Pons (tissue), 1 donor: ENCODE results near the gene GIMAP4.
"Not testable (repeated sequence)": the region's sequence is repeated elsewhere in the genome, so short reads cannot be mapped to it uniquely, and the experiment has no call there.

Experiments
- DNase-seq: peaks from one replicate; pipeline ENCODE4 v3.0.0-alpha.2; 2016; ENCODE audit warnings: low spot score

The GIMAP4 gene

DNA sequence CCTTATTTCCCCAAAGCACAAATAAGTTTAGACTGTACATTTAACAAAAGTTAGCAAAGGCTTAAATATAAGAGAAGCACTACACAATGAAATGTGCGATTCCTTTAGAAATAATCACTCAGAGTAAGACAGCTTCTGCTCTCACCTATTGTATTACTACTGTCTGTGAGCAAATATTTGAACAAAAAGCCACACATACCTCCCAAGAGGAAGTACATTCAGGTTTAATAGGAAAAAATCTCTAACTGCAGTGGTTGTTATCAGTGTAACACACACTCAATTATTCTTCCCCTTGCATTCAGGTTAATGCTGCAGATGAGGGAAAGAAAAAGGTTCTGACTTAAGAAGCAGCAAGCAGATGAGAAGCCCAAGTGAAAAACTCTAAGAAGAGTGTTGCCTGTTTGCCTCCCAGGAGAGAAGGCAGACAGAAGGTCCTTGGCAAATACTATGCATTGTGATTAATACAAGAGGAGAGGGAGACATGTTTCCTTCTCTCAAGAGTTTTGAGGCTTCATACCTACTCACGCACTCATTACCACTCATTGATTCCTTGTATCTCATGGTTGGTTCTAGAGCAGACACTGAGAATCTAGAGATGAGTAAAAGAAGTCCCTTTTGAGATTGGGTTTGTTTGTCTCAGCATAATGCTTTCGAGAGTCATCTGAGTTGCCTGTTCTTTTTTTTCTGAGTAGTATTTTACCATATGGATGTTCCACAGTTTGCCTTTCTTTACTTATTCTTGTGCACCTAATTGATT, 13.6 kb downstream of the GIMAP4 start:
- no peak for DNase-seq

DNA sequence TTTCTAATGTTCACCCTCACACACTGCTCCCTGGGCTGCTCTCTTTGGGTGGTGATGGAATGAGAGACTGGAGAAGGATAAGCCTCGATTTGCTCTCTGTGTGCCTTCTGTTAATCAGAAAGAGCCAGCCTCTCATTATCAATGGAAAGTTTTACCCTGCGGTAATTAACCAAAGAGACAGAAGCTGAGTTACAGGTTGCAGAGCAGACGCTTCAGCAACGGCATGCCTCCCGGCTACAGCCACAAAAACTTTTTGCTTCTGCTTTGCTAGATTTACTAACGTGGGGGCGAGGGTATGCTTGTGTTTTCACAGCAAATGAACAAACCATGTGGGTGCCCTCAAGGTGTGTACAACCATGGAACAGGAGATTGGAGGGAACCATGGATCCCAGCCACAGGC, 18.0 kb downstream of the GIMAP4 start:
- DNase-seq, result no peak

DNA sequence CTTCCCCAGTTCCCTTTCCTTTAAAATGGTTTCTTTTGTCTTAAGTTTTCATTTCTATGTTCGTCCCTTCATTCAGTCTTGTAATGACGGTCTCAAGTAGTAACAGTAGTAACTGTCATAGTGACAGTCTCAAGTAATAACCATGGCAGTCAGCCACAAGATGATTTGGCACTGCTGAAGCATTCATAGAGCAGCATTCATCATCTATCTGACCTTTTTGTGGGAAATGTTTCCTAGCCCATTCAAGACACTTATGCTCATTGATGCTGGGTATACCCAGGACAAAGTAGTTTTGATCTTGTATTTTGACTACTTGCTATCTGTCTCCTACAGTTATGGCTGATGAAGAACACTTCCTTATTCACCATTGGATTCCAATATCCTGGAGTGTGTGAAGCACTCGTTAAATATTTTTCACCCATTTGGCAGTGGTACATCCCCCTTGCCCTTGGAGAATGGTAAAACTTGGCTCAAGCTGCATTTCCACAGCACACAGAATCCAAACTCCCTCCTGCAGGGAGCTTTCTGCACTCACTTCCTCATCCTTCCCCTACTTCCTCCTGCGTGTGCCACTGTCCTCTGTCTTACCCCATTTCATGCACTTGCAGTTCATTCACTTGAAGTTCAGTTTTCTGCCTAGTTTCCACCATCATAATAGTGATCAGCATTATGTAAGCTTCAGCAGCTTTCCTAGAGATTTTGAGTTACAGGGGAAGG, 19.0 kb downstream of the GIMAP4 start:
- peak; percentile 48 for DNase-seq

DNA sequence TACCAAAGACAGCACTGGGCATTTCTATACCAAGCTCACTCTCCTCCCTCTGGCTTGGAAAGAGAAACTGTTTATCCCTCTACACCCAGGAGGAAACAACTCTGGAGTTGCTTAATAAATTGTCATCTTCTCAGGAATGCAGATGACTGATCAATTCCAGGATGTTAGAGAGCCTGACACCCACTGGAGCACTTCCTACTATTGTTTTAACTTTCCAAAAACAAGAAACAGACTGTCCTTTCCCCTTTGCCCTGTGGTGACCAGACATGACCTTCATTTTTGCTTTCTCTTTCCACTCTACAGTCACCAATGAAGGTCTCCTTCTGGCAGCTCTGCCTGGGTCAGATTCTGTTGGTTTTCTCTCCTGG, 19.6 kb downstream of the GIMAP4 start:
- no peak for DNase-seq

DNA sequence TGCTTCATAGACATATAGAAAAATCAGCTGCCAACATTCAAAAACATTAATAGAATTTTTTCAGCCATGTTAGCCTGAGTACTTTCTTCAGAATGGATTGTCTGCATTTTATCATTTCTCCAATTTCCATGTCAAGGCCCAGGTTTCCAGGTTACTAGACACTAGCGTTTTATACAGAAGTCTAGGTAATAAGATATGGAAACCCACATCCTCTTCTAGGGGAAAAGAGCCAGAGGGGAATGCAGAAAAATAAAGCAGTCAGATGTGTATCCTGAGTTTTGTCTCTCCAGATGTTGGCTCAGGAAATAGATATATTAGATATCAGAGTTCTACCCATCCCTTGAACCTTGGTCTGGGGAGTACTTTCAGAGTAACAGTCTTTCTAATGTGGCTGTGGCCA, 20.4 kb downstream of the GIMAP4 start:
- no peak for DNase-seq

DNA sequence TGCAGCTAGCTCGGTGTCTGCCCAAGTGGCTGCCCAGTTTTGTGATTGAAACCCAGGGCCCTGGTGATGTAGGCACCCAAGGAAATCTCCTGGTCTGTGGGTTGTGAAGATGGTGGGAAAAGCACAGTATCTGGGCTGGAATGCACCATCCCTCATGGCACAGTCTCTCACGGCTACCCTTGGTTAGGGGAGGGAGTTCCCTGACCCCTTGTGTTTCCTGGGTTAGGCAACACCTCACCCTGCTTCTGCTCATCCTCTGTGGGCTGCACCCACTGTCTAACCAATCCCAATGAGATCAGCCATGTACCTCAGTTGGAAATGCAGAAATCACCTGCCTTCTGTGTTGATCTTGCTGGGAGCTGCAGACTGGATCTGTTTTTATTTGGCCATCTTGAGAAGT, 27.6 kb downstream of the GIMAP4 start:
- DNase-seq, result no peak

DNA sequence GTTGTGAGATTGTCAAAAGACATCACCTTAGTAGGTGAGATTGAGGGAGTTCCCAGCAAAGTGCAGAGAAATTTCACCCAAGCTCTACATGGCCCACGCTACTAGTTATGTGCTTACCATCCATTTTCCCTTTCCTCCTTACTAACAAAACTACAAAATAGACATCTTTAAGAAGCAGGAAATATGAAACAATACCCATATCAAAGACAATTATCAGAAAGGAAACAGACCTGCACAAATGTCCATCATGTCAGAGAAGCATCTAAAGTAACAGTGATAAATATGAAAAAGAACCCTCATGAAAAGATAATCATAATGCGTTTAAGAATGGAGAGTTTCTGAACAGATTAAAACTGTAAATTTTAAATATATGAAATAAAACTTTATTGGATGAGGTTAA, 28.2 kb downstream of the GIMAP4 start:
- no peak for DNase-seq

DNA sequence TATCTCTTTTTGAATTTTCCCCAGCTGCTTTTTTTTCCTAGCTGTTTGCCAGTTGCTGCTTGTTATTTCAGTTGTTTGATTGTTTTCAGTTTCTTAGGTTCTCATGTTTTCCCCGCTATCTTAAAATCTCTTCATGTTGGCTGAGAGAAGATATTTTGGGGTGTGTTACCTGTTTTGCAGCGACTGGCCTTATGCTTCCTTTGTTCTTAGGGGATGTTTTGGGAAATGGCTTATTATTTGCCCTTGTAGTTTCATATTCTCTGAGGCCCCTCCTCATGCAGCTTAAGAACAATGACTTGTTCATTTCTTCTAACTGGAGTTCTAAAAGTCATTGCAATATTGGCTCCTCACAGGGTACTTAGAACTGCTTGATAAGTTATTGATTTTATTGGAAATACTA, 36.4 kb downstream of the GIMAP4 start:
- DNase-seq, result not testable (repeated sequence)

DNA sequence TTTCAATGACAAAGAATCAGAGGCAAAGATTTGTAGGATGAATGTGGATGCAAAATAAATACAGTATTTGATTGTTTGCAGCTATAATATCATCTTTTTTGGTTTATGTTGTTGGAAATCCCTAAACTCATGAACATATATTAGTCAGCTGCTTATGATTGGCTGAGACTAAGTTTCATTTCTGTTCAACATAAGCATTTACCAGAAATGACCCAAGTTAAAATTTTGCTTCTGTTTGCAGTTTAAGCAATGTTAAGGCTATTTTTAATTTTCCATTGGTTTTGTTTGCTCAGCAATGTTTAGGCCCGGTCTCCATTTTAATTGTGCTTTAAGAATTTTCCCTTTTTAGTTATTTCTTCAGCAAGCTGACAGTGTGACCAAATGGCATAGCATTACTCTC, 43.0 kb downstream of the GIMAP4 start:
- no peak for DNase-seq

DNA sequence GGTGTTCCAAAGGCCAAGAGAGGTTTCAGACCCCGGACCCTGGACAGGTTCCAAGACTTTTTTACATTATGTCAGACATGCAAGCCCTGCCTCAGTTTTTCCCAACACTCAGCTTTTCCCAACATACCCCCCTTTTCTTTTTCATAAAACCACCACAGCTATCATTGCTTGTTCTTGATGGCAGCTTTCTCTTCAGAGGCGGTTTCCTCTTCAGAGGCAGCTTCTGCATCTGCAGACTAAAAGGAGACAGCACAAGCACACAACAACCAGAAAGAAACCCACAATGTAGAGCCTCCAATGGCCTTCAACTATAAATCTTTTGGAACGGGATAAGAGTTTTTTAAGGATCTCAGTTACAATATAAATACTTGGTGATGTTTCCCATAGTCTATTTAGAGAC, 45.7 kb downstream of the GIMAP4 start:
- no peak for DNase-seq

DNA sequence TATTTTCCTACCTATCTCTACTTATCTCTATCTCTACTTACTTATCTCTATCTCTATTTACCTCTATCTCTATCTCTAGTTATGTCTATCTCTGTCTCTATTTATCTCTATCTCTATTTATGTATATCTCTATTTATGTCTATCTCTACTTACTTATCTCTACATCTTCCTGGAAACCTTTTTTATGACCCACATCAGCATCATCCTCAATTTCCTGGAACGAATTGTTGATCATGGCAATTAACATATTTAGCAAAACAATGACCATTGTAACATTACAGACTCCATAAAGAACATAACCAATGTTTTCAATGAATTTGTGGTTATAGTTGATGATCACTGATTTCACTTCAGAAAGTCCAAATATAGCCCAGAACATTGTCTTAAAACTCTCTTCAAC, 46.7 kb downstream of the GIMAP4 start:
- DNase-seq, result no peak

DNA sequence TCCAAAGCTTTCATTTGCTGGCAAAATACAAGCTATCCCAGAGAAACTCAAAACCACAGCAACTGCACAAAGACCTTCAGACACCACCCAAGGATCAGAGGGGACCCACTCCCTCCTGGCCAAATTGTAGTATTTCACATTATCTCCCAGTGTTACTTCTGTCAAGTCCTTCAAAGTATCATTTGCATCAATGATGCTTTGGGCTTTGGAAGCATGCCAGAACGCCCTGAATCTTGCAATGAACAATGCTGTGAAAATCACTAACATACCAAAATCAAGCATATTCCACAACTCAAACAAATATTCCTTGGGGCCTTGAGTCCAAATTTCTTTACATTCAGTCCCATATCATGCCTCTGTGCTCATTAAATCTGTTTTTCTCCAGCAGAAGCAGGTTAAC, 47.2 kb downstream of the GIMAP4 start:
- not testable (repeated sequence) for DNase-seq

DNA sequence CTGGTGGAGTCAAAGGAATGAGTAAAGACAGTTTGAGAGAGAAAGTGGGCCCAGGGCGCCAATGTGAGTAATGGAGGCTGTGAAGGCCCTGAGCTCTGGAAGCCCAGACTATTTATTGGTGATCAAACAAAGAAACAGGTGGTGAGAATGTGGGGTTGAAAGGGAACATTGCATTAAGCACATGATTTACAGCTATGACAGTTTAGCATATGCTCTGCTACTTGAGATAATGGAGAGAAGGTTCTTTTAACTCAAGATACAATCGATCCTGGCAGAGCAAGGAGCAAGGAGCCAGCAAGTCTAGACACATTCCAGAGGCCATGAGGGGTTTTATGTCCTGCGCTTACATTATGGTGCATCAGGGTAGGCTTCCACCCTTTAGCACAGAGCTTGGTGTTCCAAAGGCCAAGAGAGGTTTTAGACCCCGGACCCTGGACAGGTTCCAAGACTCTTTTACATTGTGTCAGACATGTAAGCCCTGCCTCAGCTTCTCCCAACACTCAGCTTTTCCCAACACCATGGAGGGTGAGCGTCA, 48.1 kb downstream of the GIMAP4 start:
- DNase-seq, result not testable (repeated sequence)

DNA sequence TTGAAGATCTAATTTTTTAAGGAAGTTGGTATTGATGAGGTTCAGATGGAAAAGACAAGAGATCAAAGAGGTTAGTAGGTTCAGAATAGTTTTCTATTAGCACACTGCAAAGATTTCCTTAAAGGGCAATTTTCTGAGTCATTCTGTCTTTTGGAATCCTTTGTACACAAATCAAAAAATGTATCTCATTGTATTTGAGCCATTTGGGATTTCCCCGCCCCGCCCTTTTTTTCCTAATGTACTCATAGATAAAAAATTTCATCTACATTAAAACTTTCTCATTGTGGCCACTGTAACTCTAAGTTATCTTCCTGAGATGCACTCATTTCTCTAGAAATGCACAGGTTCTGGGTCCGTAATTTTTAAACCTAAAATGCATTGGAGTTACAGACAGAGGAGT, 52.9 kb downstream of the GIMAP4 start:
- no peak for DNase-seq

DNA sequence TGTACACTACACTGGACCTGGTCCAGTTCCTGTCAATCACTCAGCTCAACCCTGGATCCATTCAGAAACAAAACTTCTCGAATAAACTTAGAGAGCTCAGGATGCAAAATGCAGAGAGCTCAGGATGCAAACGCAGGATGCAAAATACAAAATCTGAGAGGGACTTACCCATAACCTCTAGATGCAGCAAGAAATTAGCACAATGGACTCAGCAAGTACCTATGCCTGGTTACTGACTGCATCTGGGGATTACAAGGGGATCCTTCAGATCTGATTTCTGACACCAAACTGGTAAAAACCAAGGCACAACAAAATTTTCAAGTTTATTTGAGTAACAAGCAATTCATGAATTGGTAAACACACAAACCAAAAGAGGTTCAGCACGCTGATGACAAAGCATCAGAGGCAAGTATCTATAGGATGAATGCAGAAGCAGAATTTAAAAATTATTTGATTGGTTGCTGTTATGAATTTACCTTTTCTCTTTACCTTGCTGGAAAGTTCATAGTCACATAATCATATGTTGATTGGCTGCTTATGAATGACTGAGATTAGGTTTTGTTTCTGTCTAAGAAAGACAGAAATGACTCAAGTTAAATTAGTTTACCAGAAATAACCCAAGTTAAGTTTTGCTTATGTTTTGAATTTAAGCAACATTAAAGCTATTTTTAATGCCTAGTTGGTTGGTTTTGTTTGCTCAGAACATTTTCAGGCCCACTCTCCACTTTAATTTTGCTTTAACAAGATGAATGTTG, 53.6 kb downstream of the GIMAP4 start:
- DNase-seq, result no peak

DNA sequence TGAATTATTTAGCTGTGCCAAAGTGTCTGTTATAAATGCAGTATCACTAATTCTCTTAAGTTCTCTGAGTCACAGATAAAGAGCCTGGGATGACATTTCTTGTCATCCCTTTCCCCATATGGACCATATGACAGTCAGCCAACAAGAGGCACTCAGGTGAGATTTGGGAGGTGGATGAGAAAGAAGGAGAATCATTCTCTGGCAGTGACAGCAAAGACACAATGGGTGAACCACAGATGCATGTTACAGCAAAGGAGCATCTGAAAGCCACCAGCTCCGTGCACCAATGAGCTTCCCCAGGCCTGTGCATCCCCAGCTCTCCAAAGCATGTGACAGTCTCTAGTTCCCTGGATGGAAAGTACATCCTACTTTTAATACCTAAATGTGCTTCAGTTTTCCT, 54.2 kb downstream of the GIMAP4 start:
- no peak for DNase-seq
